WI38 (cell line): ENCODE measurements around the gene OR52N1.

ENCODE experiments used
- H3K4me3 ChIP-seq: 2 replicates; pipeline ENCODE4 v1.5.1; 2011; ENCODE audit warnings: low read depth, mild to moderate bottlenecking, control low read depth, low read length
- CTCF ChIP-seq: IDR thresholded peaks from 2 replicates; pipeline ENCODE4 v1.5.1; 2012; ENCODE audit warnings: low read depth, mild to moderate bottlenecking, control low read depth, low read length

OR52N1 gene

GRCh38 chr11:5767056-5767455 is 24.0 kb downstream of the OR52N1 start:
- H3K4me3 ChIP-seq = no peak overlapping the region

GRCh38 chr11:5753943-5754342 is 37.1 kb downstream of the OR52N1 start, which contains the start of gene OR52N4:
Gene OR52N4 (plus strand): TSS chr11:5754243. CDS start chr11:5754741, 498 bp downstream.
- H3K4me3 ChIP-seq = no peak within 1 kb of the TSS
- no peak for TF ChIP-seq CTCF

More at GRCh38 chr11:5767056-5767455, 24.0 kb downstream of the OR52N1 start:
- no peak for TF ChIP-seq CTCF

- no peak for TF ChIP-seq CTCF
- H3K4me3 ChIP-seq = no peak overlapping the region
These were observed 41.2 kb downstream of the OR52N1 start for GRCh38 chr11:5749836-5750235.

GRCh38 chr11:5746614-5747013 is 44.5 kb downstream of the OR52N1 start:
- TF ChIP-seq CTCF = no peak
- no peak overlapping the region for H3K4me3 ChIP-seq

GRCh38 chr11:5738431-5738830 is 52.6 kb downstream of the OR52N1 start:
- H3K4me3 ChIP-seq = no peak overlapping the region
- no peak for TF ChIP-seq CTCF

- H3K4me3 ChIP-seq = no peak overlapping the region
- no peak for TF ChIP-seq CTCF
These were observed 53.2 kb downstream of the OR52N1 start for GRCh38 chr11:5737670-5738392.

GRCh38 chr11:5737091-5737490 is 54.0 kb downstream of the OR52N1 start:
- TF ChIP-seq CTCF = no peak
- H3K4me3 ChIP-seq = no peak overlapping the region
